Prostate gland (tissue), 2 donors: Measurements from ENCODE around the gene NAALADL2.

Source experiments
- CTCF ChIP-seq, 4 experiments: fragments of 200-600 bp in 2 of 4; fragments of 450-650 bp in 2 of 4; sonication (generic) in 2 of 4; IDR thresholded peaks; 1 replicate in 3 of 4; 2 replicates in 1 of 4; pipeline ENCODE4 v1.5.1; 2016 to 2019; ENCODE audit warnings: antibody characterized with exemption in 4 of 4, mild to moderate bottlenecking in 2 of 4, moderate library complexity in 2 of 4
- POLR2A ChIP-seq: fragments of 450-650 bp; IDR thresholded peaks from one replicate; pipeline ENCODE4 v1.6.1; 2016; ENCODE audit warnings: antibody characterized with exemption, mild to moderate bottlenecking

DNA sequence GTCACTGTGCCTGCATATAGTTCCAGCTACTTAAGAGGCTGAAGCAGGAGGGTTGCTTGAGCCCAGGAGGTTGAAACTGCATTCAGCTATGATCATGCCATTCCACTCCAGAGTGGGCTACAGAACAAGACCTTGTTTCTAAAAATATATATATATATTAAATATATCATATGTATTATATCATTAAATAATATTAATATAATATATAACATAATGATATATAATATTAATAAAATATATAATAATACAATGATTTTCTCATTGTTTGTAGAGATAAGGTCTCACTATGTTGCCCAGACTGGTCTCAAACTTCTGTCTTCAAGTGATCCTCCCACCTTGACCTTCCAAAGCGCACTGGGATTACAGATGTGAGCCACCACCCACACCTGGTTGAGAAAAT lies 101.8 kb downstream of the NAALADL2 start:
- TF ChIP-seq CTCF (IDR thresholded peaks at IDR 0.05) (no peak), POLR2A (no peak)
